ENCODE results near the gene SPON1.

DNA sequence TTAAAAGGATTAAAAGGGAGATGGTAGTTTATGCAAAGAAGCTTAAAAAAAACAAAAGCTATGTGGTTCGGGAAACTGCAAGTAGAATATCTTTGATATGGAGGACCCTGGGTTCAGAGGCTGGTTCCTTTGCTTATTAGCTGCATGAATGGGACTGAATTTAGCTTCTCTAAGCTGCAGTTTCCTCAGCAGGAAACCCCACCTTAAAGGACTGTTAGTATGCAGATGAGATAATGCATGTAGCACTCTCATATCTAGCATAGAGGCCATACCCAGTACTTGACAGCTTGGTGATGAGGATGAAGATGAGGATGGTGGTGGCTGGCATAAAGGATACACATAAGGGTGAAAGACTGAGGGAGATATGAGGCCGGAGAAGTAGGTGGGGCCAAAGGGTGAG is 261.9 kb downstream of the SPON1 start:
- TF ChIP-seq FOXM1 (IDR thresholded peaks at IDR 0.05; ENCODE audit: borderline replicate concordance), result no peak
- TF ChIP-seq SUZ12 (IDR thresholded peaks at IDR 0.05), result no peak
